GM12878 (cell line): ENCODE measurements around the gene ZFP62. TPM values are rescaled to one million over a fixed set of nuclear protein-coding genes. Genes with fewer than 3 reads are reported as not detected.

Experiments
- ASH2L ChIP-seq: fragments of 300-600, 200-600 bp; sonication (generic); IDR thresholded peaks from 2 replicates; pipeline ENCODE4 v1.6.1; 2017; ENCODE audit warnings: low read depth, mild to moderate bottlenecking, borderline replicate concordance
- ATF7 ChIP-seq: fragments of 450-650 bp; IDR thresholded peaks from 2 replicates; pipeline ENCODE4 v1.6.1; 2016; ENCODE audit warnings: low read depth, mild to moderate bottlenecking
- BHLHE40 ChIP-seq, 2 experiments: fragments of 450-650 bp in 1 of 2; IDR thresholded peaks; 2 replicates each; pipeline ENCODE4 v1.6.1; 2011 to 2017; ENCODE audit warnings: low read depth in 2 of 2, borderline replicate concordance in 1 of 2, improper control_type of control experiment in 1 of 2, low read length in 1 of 2, mild to moderate bottlenecking in 1 of 2
- CHD2 ChIP-seq: IDR thresholded peaks from 2 replicates; pipeline ENCODE4 v1.6.1; 2011; ENCODE audit warnings: low read depth, low read length, improper control_type of control experiment, borderline replicate concordance
- FOXK2 ChIP-seq: fragments of 450-650 bp; IDR thresholded peaks from 2 replicates; pipeline ENCODE4 v1.6.1; 2017; ENCODE audit warnings: mild to moderate bottlenecking, moderate library complexity
- GABPA ChIP-seq: IDR thresholded peaks from 2 replicates; pipeline ENCODE4 v1.6.1; 2014; ENCODE audit warnings: antibody characterized with exemption, low read depth, mild to moderate bottlenecking, inconsistent platforms
- IRF4 ChIP-seq: IDR thresholded peaks from 2 replicates; pipeline ENCODE4 v1.6.1; 2011; ENCODE audit warnings: low read depth, low read length
- PML ChIP-seq: IDR thresholded peaks from 2 replicates; pipeline ENCODE4 v1.6.1; 2012; ENCODE audit warnings: low read length, inconsistent platforms
- POU2F2 ChIP-seq: IDR thresholded peaks from 3 replicates; pipeline ENCODE4 v1.6.1; 2011; ENCODE audit warnings: low read depth, mild to moderate bottlenecking, low read length, borderline replicate concordance
- RAD51 ChIP-seq: fragments of 450-650 bp; IDR thresholded peaks from 2 replicates; pipeline ENCODE4 v1.6.1; 2016; ENCODE audit warnings: moderate library complexity, mild to moderate bottlenecking, inconsistent platforms
- RB1 ChIP-seq: fragments of 450-650 bp; formaldehyde crosslinking; IDR thresholded peaks from 2 replicates; pipeline ENCODE4 v1.6.1; 2017; ENCODE audit warnings: mild to moderate bottlenecking, borderline replicate concordance
- TCF3 ChIP-seq: IDR thresholded peaks from 2 replicates; pipeline ENCODE4 v1.6.1; 2012; ENCODE audit warnings: low read depth, mild to moderate bottlenecking, low read length, borderline replicate concordance; ENCODE audit not compliant: insufficient read depth
- WRNIP1 ChIP-seq: IDR thresholded peaks from 2 replicates; pipeline ENCODE4 v1.6.1; 2011; ENCODE audit warnings: low read depth, low read length, improper control_type of control experiment, borderline replicate concordance
- YBX1 ChIP-seq: fragments of 450-650 bp; IDR thresholded peaks from 2 replicates; pipeline ENCODE4 v1.6.1; 2016; ENCODE audit warnings: antibody characterized with exemption
- ZSCAN29 ChIP-seq: fragments of 450-650 bp; IDR thresholded peaks from 2 replicates; pipeline ENCODE4 v1.6.1; 2017; ENCODE audit warnings: mild to moderate bottlenecking, moderate library complexity
- polyA plus RNA-seq, 11 experiments: library from polyadenylated mRNA; depleted of rRNA in 4 of 11; unstranded in 6 of 11; stranded (reverse) in 5 of 11; fragments of >200 nt; fragmentation: Nextera tagmentation in 4 of 11; fragmentation: Illumina TruSeq in 1 of 11; extraction: Ambion mirVana in 4 of 11; extraction: Trizol in 1 of 11; gene quantifications; 1 replicate in 1 of 11; 2 replicates in 10 of 11; pipeline versions ENCODE4 v1.2.1 to v1.2.3, GENCODE V29; 2011 to 2016; ENCODE audit warnings: inconsistent platforms in 2 of 11, missing spikeins in 2 of 11, low read depth in 1 of 11
- total RNA-seq, 4 experiments: library from RNA; depleted of rRNA in 3 of 4; stranded (reverse); fragments of >200 nt in 3 of 4; fragmentation: Illumina TruSeq in 1 of 4; extraction: Trizol in 1 of 4; gene quantifications; 2 replicates each; pipeline versions ENCODE4 v1.2.1 to v1.2.3, GENCODE V29; 2013 to 2021
- TF ChIP-seq, protein P1 (sequence below): fragments of 450-650 bp; IDR thresholded peaks from 2 replicates; pipeline ENCODE4 v1.6.1; 2017; ENCODE audit warnings: mild to moderate bottlenecking, moderate library complexity
- TF ChIP-seq, protein P2 (sequence below): fragments of 450-650 bp; IDR thresholded peaks from 2 replicates; pipeline ENCODE4 v1.6.1; 2017; ENCODE audit warnings: mild to moderate bottlenecking
- TF ChIP-seq, protein P3 (sequence below): IDR thresholded peaks from 2 replicates; pipeline ENCODE4 v1.6.1; 2011; ENCODE audit warnings: borderline replicate concordance, low read depth, mild to moderate bottlenecking, moderate library complexity, low read length; ENCODE audit not compliant: insufficient read depth, poor library complexity, severe bottlenecking
- TF ChIP-seq, protein P4 (sequence below), 3 experiments: IDR thresholded peaks in 2 of 3; conservative IDR thresholded peaks in 1 of 3; 2 replicates each; pipeline ENCODE4 v1.5.1; 2011; ENCODE audit warnings: low read depth in 3 of 3, low read length in 3 of 3, mild to moderate bottlenecking in 3 of 3, control low read depth in 2 of 3, moderate library complexity in 2 of 3, inconsistent platforms in 1 of 3, mixed read lengths in 1 of 3; ENCODE audit not compliant: control insufficient read depth in 2 of 3, insufficient read depth in 1 of 3; ENCODE audit errors: extremely low read depth in 1 of 3
- TF ChIP-seq, protein P5 (sequence below): IDR thresholded peaks from 2 replicates; pipeline ENCODE4 v1.6.1; 2012; ENCODE audit warnings: low read depth, low read length, improper control_type of control experiment

ZFP62 gene
- total and polyA plus RNA-seq, 10 of the 15 experiments (the other 5 are each of a cell fraction or from before 2014, with no cell fraction given) = 9.2 to 39.7 (median 21.1) TPM

DNA sequence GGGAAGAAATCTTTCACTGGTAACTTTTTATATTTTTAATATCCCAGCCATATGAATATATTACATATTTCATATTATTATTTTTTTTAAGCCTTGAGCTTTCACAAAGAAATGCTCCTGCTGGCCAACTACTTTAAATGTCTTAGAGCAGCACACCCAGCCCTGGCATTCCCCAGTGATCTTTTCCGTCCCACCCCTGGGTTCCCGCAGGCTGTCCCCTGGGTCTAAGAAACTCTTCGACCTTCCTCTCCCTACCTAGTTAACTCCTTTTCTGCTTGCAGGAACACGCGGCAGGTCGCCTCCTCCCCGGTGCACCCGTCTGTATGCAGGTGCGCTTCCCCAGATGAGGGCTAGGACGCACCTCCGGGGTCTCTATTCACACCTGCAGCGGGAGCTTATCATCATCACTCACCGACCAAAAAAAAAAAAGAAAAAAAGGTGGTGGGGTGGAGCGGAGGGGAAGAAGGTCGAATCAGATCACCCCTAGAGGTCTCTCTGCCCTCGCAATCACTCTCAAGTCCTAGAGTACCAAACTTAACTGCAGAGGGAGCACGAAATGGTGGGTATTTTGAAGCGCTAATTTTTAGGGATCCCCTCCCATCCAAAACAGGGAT, 696 bp downstream of the ZFP62 start (continued):
- TF ChIP-seq, protein P1, sequence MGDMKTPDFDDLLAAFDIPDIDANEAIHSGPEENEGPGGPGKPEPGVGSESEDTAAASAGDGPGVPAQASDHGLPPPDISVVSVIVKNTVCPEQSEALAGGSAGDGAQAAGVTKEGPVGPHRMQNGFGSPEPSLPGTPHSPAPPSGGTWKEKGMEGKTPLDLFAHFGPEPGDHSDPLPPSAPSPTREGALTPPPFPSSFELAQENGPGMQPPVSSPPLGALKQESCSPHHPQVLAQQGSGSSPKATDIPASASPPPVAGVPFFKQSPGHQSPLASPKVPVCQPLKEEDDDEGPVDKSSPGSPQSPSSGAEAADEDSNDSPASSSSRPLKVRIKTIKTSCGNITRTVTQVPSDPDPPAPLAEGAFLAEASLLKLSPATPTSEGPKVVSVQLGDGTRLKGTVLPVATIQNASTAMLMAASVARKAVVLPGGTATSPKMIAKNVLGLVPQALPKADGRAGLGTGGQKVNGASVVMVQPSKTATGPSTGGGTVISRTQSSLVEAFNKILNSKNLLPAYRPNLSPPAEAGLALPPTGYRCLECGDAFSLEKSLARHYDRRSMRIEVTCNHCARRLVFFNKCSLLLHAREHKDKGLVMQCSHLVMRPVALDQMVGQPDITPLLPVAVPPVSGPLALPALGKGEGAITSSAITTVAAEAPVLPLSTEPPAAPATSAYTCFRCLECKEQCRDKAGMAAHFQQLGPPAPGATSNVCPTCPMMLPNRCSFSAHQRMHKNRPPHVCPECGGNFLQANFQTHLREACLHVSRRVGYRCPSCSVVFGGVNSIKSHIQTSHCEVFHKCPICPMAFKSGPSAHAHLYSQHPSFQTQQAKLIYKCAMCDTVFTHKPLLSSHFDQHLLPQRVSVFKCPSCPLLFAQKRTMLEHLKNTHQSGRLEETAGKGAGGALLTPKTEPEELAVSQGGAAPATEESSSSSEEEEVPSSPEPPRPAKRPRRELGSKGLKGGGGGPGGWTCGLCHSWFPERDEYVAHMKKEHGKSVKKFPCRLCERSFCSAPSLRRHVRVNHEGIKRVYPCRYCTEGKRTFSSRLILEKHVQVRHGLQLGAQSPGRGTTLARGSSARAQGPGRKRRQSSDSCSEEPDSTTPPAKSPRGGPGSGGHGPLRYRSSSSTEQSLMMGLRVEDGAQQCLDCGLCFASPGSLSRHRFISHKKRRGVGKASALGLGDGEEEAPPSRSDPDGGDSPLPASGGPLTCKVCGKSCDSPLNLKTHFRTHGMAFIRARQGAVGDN = no peak
- TF ChIP-seq ASH2L (no peak), WRNIP1 (no peak), YBX1 (no peak), BHLHE40 (IDR thresholded peaks at IDR 0.05; ENCODE audit: borderline replicate concordance in 1 of 2, low read depth in 2 of 2, low read length in 1 of 2) (no peak), POU2F2 (0 out of 3 replicates have a peak, but pooled peaks have one; percentile 2), FOXK2 (no peak), GABPA (no peak), ATF7 (0 out of 2 replicates have a peak, but pooled peaks have one; percentile 25), RB1 (no peak), RAD51 (no peak), ZSCAN29 (no peak), IRF4 (no peak), PML (peak; percentile 41), CHD2 (no peak), TCF3 (no peak)
- TF ChIP-seq, protein P2, sequence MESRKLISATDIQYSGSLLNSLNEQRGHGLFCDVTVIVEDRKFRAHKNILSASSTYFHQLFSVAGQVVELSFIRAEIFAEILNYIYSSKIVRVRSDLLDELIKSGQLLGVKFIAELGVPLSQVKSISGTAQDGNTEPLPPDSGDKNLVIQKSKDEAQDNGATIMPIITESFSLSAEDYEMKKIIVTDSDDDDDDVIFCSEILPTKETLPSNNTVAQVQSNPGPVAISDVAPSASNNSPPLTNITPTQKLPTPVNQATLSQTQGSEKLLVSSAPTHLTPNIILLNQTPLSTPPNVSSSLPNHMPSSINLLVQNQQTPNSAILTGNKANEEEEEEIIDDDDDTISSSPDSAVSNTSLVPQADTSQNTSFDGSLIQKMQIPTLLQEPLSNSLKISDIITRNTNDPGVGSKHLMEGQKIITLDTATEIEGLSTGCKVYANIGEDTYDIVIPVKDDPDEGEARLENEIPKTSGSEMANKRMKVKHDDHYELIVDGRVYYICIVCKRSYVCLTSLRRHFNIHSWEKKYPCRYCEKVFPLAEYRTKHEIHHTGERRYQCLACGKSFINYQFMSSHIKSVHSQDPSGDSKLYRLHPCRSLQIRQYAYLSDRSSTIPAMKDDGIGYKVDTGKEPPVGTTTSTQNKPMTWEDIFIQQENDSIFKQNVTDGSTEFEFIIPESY = no peak
- TF ChIP-seq, protein P3, sequence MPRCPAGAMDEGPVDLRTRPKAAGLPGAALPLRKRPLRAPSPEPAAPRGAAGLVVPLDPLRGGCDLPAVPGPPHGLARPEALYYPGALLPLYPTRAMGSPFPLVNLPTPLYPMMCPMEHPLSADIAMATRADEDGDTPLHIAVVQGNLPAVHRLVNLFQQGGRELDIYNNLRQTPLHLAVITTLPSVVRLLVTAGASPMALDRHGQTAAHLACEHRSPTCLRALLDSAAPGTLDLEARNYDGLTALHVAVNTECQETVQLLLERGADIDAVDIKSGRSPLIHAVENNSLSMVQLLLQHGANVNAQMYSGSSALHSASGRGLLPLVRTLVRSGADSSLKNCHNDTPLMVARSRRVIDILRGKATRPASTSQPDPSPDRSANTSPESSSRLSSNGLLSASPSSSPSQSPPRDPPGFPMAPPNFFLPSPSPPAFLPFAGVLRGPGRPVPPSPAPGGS = no peak
- TF ChIP-seq, protein P4, sequence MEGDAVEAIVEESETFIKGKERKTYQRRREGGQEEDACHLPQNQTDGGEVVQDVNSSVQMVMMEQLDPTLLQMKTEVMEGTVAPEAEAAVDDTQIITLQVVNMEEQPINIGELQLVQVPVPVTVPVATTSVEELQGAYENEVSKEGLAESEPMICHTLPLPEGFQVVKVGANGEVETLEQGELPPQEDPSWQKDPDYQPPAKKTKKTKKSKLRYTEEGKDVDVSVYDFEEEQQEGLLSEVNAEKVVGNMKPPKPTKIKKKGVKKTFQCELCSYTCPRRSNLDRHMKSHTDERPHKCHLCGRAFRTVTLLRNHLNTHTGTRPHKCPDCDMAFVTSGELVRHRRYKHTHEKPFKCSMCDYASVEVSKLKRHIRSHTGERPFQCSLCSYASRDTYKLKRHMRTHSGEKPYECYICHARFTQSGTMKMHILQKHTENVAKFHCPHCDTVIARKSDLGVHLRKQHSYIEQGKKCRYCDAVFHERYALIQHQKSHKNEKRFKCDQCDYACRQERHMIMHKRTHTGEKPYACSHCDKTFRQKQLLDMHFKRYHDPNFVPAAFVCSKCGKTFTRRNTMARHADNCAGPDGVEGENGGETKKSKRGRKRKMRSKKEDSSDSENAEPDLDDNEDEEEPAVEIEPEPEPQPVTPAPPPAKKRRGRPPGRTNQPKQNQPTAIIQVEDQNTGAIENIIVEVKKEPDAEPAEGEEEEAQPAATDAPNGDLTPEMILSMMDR (IDR thresholded peaks at IDR 0.05 in 2 of 3, conservative IDR thresholded peaks at IDR 0.05 in 1 of 3; ENCODE audit: control insufficient read depth in 2 of 3, extremely low read depth in 1 of 3, insufficient read depth in 1 of 3, low read depth in 3 of 3, low read length in 3 of 3) = peak; percentile 35 to 56 (median 51); a peak in 5 of 6 replicates
- TF ChIP-seq, protein P5, sequence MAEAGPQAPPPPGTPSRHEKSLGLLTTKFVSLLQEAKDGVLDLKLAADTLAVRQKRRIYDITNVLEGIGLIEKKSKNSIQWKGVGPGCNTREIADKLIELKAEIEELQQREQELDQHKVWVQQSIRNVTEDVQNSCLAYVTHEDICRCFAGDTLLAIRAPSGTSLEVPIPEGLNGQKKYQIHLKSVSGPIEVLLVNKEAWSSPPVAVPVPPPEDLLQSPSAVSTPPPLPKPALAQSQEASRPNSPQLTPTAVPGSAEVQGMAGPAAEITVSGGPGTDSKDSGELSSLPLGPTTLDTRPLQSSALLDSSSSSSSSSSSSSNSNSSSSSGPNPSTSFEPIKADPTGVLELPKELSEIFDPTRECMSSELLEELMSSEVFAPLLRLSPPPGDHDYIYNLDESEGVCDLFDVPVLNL = no peak
